ENCODE measurements around the gene ECT2. TPM values are rescaled to one million over a fixed set of nuclear protein-coding genes. Genes with fewer than 3 reads are reported as not detected.
A peak's percentile ranks its signal among the peaks of the same experiment; 100 is the strongest.

The ECT2 gene
- polyA plus RNA-seq, 1 of the 3 experiments (the other 2 are of a cell fraction) = 8.6 TPM

GRCh38 chr3:172840913-172841312 is 90.4 kb downstream of the ECT2 start:
- H3K4me3 ChIP-seq (ENCODE audit: low read depth in 2 of 2, low read length in 1 of 2) = no peak overlapping the region
- H3K9ac ChIP-seq = no peak overlapping the region
- no peaks in the 10 kb centered on the region for H3F3A ChIP-seq (replicated peaks; ENCODE audit: insufficient read depth)
- H3K4me1 ChIP-seq (ENCODE audit: control insufficient read depth in 1 of 2, insufficient read depth in 2 of 2, low read depth in 1 of 2, low read length in 1 of 2) = no peaks in the 10 kb centered on the region
- H4K20me1 ChIP-seq (ENCODE audit: insufficient read depth) = no peaks in the 10 kb centered on the region
- DNase-seq = no peak
- no peaks in the 10 kb centered on the region for H3K27me3 ChIP-seq (ENCODE audit: insufficient read depth)
- POLR2A ChIA-PET = no interaction called here
- H3K4me2 ChIP-seq = no peak overlapping the region
- CTCF ChIA-PET = no interaction called here
- H3K9me2 ChIP-seq = no peaks in the 10 kb centered on the region
- TF ChIP-seq SIN3A (IDR thresholded peaks at IDR 0.05; ENCODE audit: borderline replicate concordance, low read depth, low read length) = no peak
- TF ChIP-seq NFIC (IDR thresholded peaks at IDR 0.05; ENCODE audit: borderline replicate concordance) = no peak
- H3K9me3 ChIP-seq = no peaks in the 10 kb centered on the region
- H2AFZ ChIP-seq (ENCODE audit: low read depth) = no peak overlapping the region
- no peaks in the 10 kb centered on the region for H3K79me2 ChIP-seq (ENCODE audit: insufficient read depth)
- 22% methylated on average over 4 of the region's 4 CpGs for WGBS (ENCODE audit: low lambda C conversion rate)
- no peaks in the 10 kb centered on the region for H3K36me3 ChIP-seq (replicated peaks in 1 of 2; ENCODE audit: control insufficient read depth in 1 of 2, insufficient read depth in 2 of 2, low read length in 1 of 2)
- no peak overlapping the region for H3K27ac ChIP-seq (ENCODE audit: low read depth in 2 of 2, low read length in 1 of 2)

GRCh38 chr3:172844428-172844827 is 93.9 kb downstream of the ECT2 start:
- peak; percentile 25 for TF ChIP-seq GATA2 (CRISPR knock-in tag; IDR thresholded peaks at IDR 0.05)
- no peak for TF ChIP-seq REST (IDR thresholded peaks at IDR 0.05; ENCODE audit: low read depth, low read length)
- CTCF ChIA-PET = interaction anchor here (1.3 to 1.7 kb wide), 2 partner anchors 8 to 10 kb away, joined by 3 to 7 read pairs; no protein-coding TSS in a partner anchor
- Histone ChIP-seq H3K36me3 (replicated peaks in 1 of 2; ENCODE audit: control insufficient read depth in 1 of 2, insufficient read depth in 2 of 2, low read length in 1 of 2) (no peaks in the 10 kb centered on the region), H3K27ac (ENCODE audit: low read depth in 2 of 2, low read length in 1 of 2) (no peak overlapping the region), H3K9me3 (no peaks in the 10 kb centered on the region), H3K4me1 (ENCODE audit: control insufficient read depth in 1 of 2, insufficient read depth in 2 of 2, low read depth in 1 of 2, low read length in 1 of 2) (no peaks in the 10 kb centered on the region; a peak in 1 of 4 replicates), H3K9ac (no peak overlapping the region), H4K20me1 (ENCODE audit: insufficient read depth) (no peaks in the 10 kb centered on the region), H3K9me2 (no peaks in the 10 kb centered on the region), H2AFZ (ENCODE audit: low read depth) (no peak overlapping the region), H3F3A (replicated peaks; ENCODE audit: insufficient read depth) (no peaks in the 10 kb centered on the region), H3K4me2 (no peak overlapping the region), H3K27me3 (ENCODE audit: insufficient read depth) (no peaks in the 10 kb centered on the region), H3K4me3 (ENCODE audit: low read depth in 2 of 2, low read length in 1 of 2) (no peak overlapping the region), H3K79me2 (ENCODE audit: insufficient read depth) (no peaks in the 10 kb centered on the region)
- POLR2A ChIA-PET = no interaction called here
- 48% methylated on average over 4 of the region's 4 CpGs for WGBS (ENCODE audit: low lambda C conversion rate)
- DNase-seq = no peak

- no peaks in the 10 kb centered on the region for H3K79me2 ChIP-seq (ENCODE audit: insufficient read depth)
- POLR2A ChIA-PET = no interaction called here
- no peaks in the 10 kb centered on the region for H3K36me3 ChIP-seq (replicated peaks in 1 of 2; ENCODE audit: control insufficient read depth in 1 of 2, insufficient read depth in 2 of 2, low read length in 1 of 2)
- H3K9me3 ChIP-seq = no peaks in the 10 kb centered on the region
- H3K4me1 ChIP-seq (ENCODE audit: control insufficient read depth in 1 of 2, insufficient read depth in 2 of 2, low read depth in 1 of 2, low read length in 1 of 2) = no peaks in the 10 kb centered on the region; a peak in 1 of 4 replicates
- no peak overlapping the region for H3K4me2 ChIP-seq
- H3K9ac ChIP-seq = no peak overlapping the region
- no peaks in the 10 kb centered on the region for H3K27me3 ChIP-seq (ENCODE audit: insufficient read depth)
- no peaks in the 10 kb centered on the region for H3F3A ChIP-seq (replicated peaks; ENCODE audit: insufficient read depth)
- WGBS (ENCODE audit: low lambda C conversion rate) = 69% methylated on average over 4 of the region's 4 CpGs
- no peak overlapping the region for H3K4me3 ChIP-seq (ENCODE audit: low read depth in 2 of 2, low read length in 1 of 2)
- H3K27ac ChIP-seq (ENCODE audit: low read depth in 2 of 2, low read length in 1 of 2) = no peak overlapping the region
- DNase-seq = no peak
- CTCF ChIA-PET = interaction anchor here (1.0 to 1.3 kb wide), 4 partner anchors 10 to 115 kb away, joined by 3 to 4 read pairs (median 4); no protein-coding TSS in a partner anchor
- no peaks in the 10 kb centered on the region for H4K20me1 ChIP-seq (ENCODE audit: insufficient read depth)
- H3K9me2 ChIP-seq = no peaks in the 10 kb centered on the region
- H2AFZ ChIP-seq (ENCODE audit: low read depth) = no peak overlapping the region
- TF ChIP-seq NFIC (IDR thresholded peaks at IDR 0.05; ENCODE audit: borderline replicate concordance) (no peak), TEAD4 (IDR thresholded peaks at IDR 0.05; ENCODE audit: borderline replicate concordance, insufficient read depth) (no peak), FOXM1 (IDR thresholded peaks at IDR 0.05; ENCODE audit: low read depth) (no peak), SIN3A (IDR thresholded peaks at IDR 0.05; ENCODE audit: borderline replicate concordance, low read depth, low read length) (no peak), EZH2phosphoT487 (IDR thresholded peaks at IDR 0.05; ENCODE audit: borderline replicate concordance, low read depth) (no peak), ZBTB33 (IDR thresholded peaks at IDR 0.05; ENCODE audit: borderline replicate concordance, low read depth) (no peak), PBX3 (IDR thresholded peaks at IDR 0.05) (no peak), USF1 (IDR thresholded peaks at IDR 0.05; ENCODE audit: borderline replicate concordance, low read depth) (no peak), FOSL2 (IDR thresholded peaks at IDR 0.05; ENCODE audit: borderline replicate concordance, low read depth) (no peak), TCF12 (IDR thresholded peaks at IDR 0.05) (no peak), MAX (IDR thresholded peaks at IDR 0.05; ENCODE audit: low read depth) (no peak)
These were observed 95.6 kb downstream of the ECT2 start for GRCh38 chr3:172846103-172846561.
